H1 (cell line): Measurements from ENCODE around the gene ARRDC1. TPM values are rescaled to one million over a fixed set of nuclear protein-coding genes. Genes with fewer than 3 reads are reported as not detected.

Experiments used
- CTCF ChIA-PET: fragments of 300-600 bp; sonication (Branson Sonifier 250); formaldehyde crosslinking; loops from one replicate; lab custom pipeline; 2021; ENCODE audit not compliant: partially characterized antibody; lab: Charles Lee
- POLR2A ChIA-PET: fragments of 300-600 bp; sonication (Branson Sonifier 250); formaldehyde crosslinking; loops from one replicate; lab custom pipeline; 2021; ENCODE audit warnings: inconsistent platforms; ENCODE audit not compliant: partially characterized antibody; lab: Charles Lee
- DNase-seq, 2 experiments: peaks; one replicate each; pipeline versions ENCODE4 v3.0.0 to v3.0.0-alpha.2; 2010 to 2022; ENCODE audit warnings: low spot score in 2 of 2, low read depth in 1 of 2, mixed read lengths in 1 of 2
- FAIRE-seq: peaks from 2 replicates; lab custom pipeline; 2011; peaks lifted over from hg19 to GRCh38; lab: Jason Lieb, UNC
- H2AFZ ChIP-seq: 2 replicates; pipeline ENCODE4 v1.8.1; 2012; ENCODE audit warnings: low read length, inconsistent platforms
- H2AK5ac ChIP-seq: 2 replicates; pipeline ENCODE4 v1.6.1; 2013; ENCODE audit warnings: low read depth, low read length
- H2BK120ac ChIP-seq: replicated peaks from 2 replicates; pipeline ENCODE3; 2013; ENCODE audit warnings: low read depth, low read length, inconsistent platforms
- H2BK12ac ChIP-seq: 2 replicates; pipeline ENCODE4 v1.6.1; 2013; ENCODE audit warnings: low read depth, low read length
- H2BK15ac ChIP-seq: 2 replicates; pipeline ENCODE4 v1.6.1; 2013; ENCODE audit warnings: low read length
- H2BK20ac ChIP-seq: 2 replicates; pipeline ENCODE4 v1.6.1; 2013; ENCODE audit warnings: low read length
- H2BK5ac ChIP-seq: 2 replicates; pipeline ENCODE4 v1.6.1; 2013; ENCODE audit warnings: low read depth, low read length
- H3K14ac ChIP-seq: 2 replicates; pipeline ENCODE4 v1.6.1; 2013; ENCODE audit warnings: inconsistent platforms; ENCODE audit not compliant: insufficient read length
- H3K18ac ChIP-seq: 2 replicates; pipeline ENCODE4 v1.6.1; 2013; ENCODE audit warnings: low read length; ENCODE audit errors: extremely low read depth
- H3K23ac ChIP-seq: 2 replicates; pipeline ENCODE4 v1.6.1; 2013; ENCODE audit warnings: inconsistent platforms; ENCODE audit not compliant: insufficient read length
- H3K23me2 ChIP-seq: 2 replicates; pipeline ENCODE4 v1.6.1; 2013; ENCODE audit warnings: low read depth, low read length
- H3K27ac ChIP-seq: 2 replicates; pipeline ENCODE4 v1.6.1; 2011; ENCODE audit warnings: low read depth, low read length, inconsistent platforms
- H3K27me3 ChIP-seq, 4 experiments: replicated peaks in 1 of 4; 1 replicate in 1 of 4; 2 replicates in 3 of 4; pipeline versions ENCODE4 v1.6.1 to v1.8.1; 2011 to 2013; ENCODE audit warnings: low read length in 3 of 4, mild to moderate bottlenecking in 3 of 4, inconsistent platforms in 2 of 4, mixed read lengths in 2 of 4, moderate library complexity in 1 of 4; ENCODE audit not compliant: control insufficient read depth in 3 of 4, insufficient read depth in 3 of 4; ENCODE audit errors: extremely low read depth in 1 of 4
- H3K36me3 ChIP-seq, 4 experiments: 2 replicates each; pipeline versions ENCODE4 v1.6.1 to v1.8.1; 2011 to 2013; ENCODE audit warnings: mild to moderate bottlenecking in 4 of 4, low read length in 3 of 4, moderate library complexity in 2 of 4, control low read depth in 1 of 4, inconsistent platforms in 1 of 4; ENCODE audit not compliant: insufficient read depth in 4 of 4, control insufficient read depth in 2 of 4
- H3K4ac ChIP-seq: replicated peaks from 2 replicates; pipeline ENCODE3; 2013; ENCODE audit warnings: low read length, low read depth, mixed read lengths, inconsistent platforms; ENCODE audit not compliant: insufficient read length
- H3K4me1 ChIP-seq, 4 experiments: replicated peaks in 1 of 4; 1 replicate in 1 of 4; 2 replicates in 3 of 4; pipeline versions ENCODE4 v1.6.1 to v1.8.1; 2011 to 2013; ENCODE audit warnings: low read length in 3 of 4, inconsistent platforms in 2 of 4, mixed read lengths in 1 of 4; ENCODE audit not compliant: insufficient read depth in 4 of 4, control insufficient read depth in 3 of 4
- H3K4me2 ChIP-seq, 2 experiments: 2 replicates each; pipeline versions ENCODE4 v1.6.1 to v1.8.1; 2011 to 2013; ENCODE audit warnings: low read depth in 2 of 2, low read length in 2 of 2, control low read depth in 1 of 2, inconsistent platforms in 1 of 2, mild to moderate bottlenecking in 1 of 2; ENCODE audit not compliant: insufficient read depth in 1 of 2
- H3K4me3 ChIP-seq, 4 experiments: fragments of 200-600, 300-600 bp in 1 of 4; sonication (generic), shearing (Covaris generic), sonication (Bioruptor Twin) in 1 of 4; 2 replicates each; pipeline versions ENCODE4 v1.5.1 to v1.8.1; 2011 to 2016; ENCODE audit warnings: low read length in 4 of 4, low read depth in 3 of 4, control low read depth in 2 of 4, inconsistent platforms in 2 of 4, mild to moderate bottlenecking in 2 of 4, mixed read lengths in 1 of 4, moderate library complexity in 1 of 4; ENCODE audit not compliant: insufficient read depth in 2 of 4; ENCODE audit errors: extremely low read depth in 1 of 4
- H3K56ac ChIP-seq: replicated peaks from 2 replicates; pipeline ENCODE3; 2013; ENCODE audit warnings: low read depth, mild to moderate bottlenecking, mixed read lengths, low read length, inconsistent platforms; ENCODE audit not compliant: insufficient read length
- H3K79me1 ChIP-seq: 2 replicates; pipeline ENCODE4 v1.6.1; 2013; ENCODE audit warnings: low read depth, low read length, control low read depth
- H3K79me2 ChIP-seq, 2 experiments: 2 replicates each; pipeline versions ENCODE4 v1.6.1 to v1.8.1; 2012 to 2013; ENCODE audit warnings: low read length in 2 of 2, mild to moderate bottlenecking in 2 of 2, inconsistent platforms in 1 of 2; ENCODE audit not compliant: insufficient read depth in 2 of 2, control insufficient read depth in 1 of 2
- H3K9ac ChIP-seq, 4 experiments: replicated peaks in 1 of 4; 1 replicate in 1 of 4; 2 replicates in 3 of 4; pipeline versions ENCODE4 v1.6.1 to v1.8.1; 2011 to 2013; ENCODE audit warnings: low read depth in 3 of 4, low read length in 3 of 4, control low read depth in 2 of 4, mild to moderate bottlenecking in 2 of 4, moderate library complexity in 2 of 4, inconsistent platforms in 1 of 4; ENCODE audit errors: extremely low read depth in 1 of 4
- H3K9me3 ChIP-seq, 2 experiments: 2 replicates each; pipeline versions ENCODE4 v1.6.1 to v1.8.1; 2012 to 2013; ENCODE audit warnings: mild to moderate bottlenecking in 2 of 2, moderate library complexity in 2 of 2, control low read depth in 1 of 2, inconsistent platforms in 1 of 2, low read depth in 1 of 2, low read length in 1 of 2, mixed read lengths in 1 of 2; ENCODE audit not compliant: insufficient read depth in 2 of 2
- H4K20me1 ChIP-seq, 2 experiments: replicated peaks in 1 of 2; 2 replicates each; pipeline versions ENCODE3 to v1.8.1; 2011 to 2013; ENCODE audit warnings: inconsistent platforms in 2 of 2, low read length in 2 of 2, mild to moderate bottlenecking in 1 of 2; ENCODE audit not compliant: insufficient read depth in 2 of 2, control insufficient read depth in 1 of 2
- H4K5ac ChIP-seq: 2 replicates; pipeline ENCODE4 v1.6.1; 2013; ENCODE audit warnings: low read length, low read depth, mixed read lengths, inconsistent platforms; ENCODE audit not compliant: insufficient read length
- H4K8ac ChIP-seq: 2 replicates; pipeline ENCODE4 v1.8.0; 2013; ENCODE audit warnings: mild to moderate bottlenecking, moderate library complexity, low read length, inconsistent platforms; ENCODE audit not compliant: insufficient read depth; ENCODE audit errors: extremely low read depth
- H4K91ac ChIP-seq: replicated peaks from 2 replicates; pipeline ENCODE3; 2013; ENCODE audit warnings: low read length, mixed read lengths, inconsistent platforms; ENCODE audit not compliant: insufficient read length
- RFX5 ChIP-seq: IDR thresholded peaks from 2 replicates; pipeline ENCODE4 v1.6.1; 2011; ENCODE audit warnings: low read depth, low read length, improper control_type of control experiment, borderline replicate concordance
- WGBS, 2 experiments: shearing (Covaris generic) in 1 of 2; methylation state at CpG; one replicate each; pipeline versions ENCODE4 v1.1.6 to v1.1.7; 2013 to 2015; ENCODE audit warnings: low lambda C conversion rate in 2 of 2, mixed read lengths in 2 of 2, inconsistent platforms in 1 of 2, low coverage in 1 of 2, missing lambda C conversion rate in 1 of 2; ENCODE audit not compliant: insufficient replicate concordance in 2 of 2, insufficient coverage in 1 of 2, insufficient read length in 1 of 2; ENCODE audit errors: extremely low coverage in 1 of 2, missing lambda C conversion rate in 1 of 2; 5-methylcytosine and 5-hydroxymethylcytosine counted together
- polyA plus RNA-seq, 7 experiments: library from polyadenylated mRNA; depleted of rRNA in 3 of 7; stranded (reverse) in 5 of 7; unstranded in 2 of 7; fragments of >200 nt in 5 of 7; fragments of 200-250 nt in 2 of 7; gene quantifications; 1 replicate in 5 of 7; 2 replicates in 1 of 7; 4 replicates in 1 of 7; pipeline versions ENCODE4 v1.2.1 to v1.2.3, GENCODE V29; 2011 to 2013; ENCODE audit warnings: missing spikeins in 2 of 7, mixed read lengths in 2 of 7
- total RNA-seq: library from RNA; stranded (reverse); fragmentation: NEBNext Ultra II Directional; extraction: Animal tissue kit (Norgen Biotek cat#: 25700); gene quantifications from 2 replicates; pipeline ENCODE4 v1.2.1, GENCODE V29; 2021

The ARRDC1 gene
- total and polyA plus RNA-seq, 2 of the 8 experiments (the other 6 are each of a cell fraction or from before 2014, with no cell fraction given), result 22.0 to 58.4 TPM

GRCh38 chr9:137630679-137631078 lies 25.2 kb downstream of the ARRDC1 start:
- H3K4me1 ChIP-seq, result peaks cover 0 to 7% (median 7%) of the 10 kb centered on the region in 4 experiments; a peak in 6 of 7 replicates
- no peak overlapping the region for H4K8ac ChIP-seq
- H2BK12ac ChIP-seq, result no peak overlapping the region
- H3K9ac ChIP-seq, result peak overlapping the region in 1 of 4 experiments; percentile 18; a peak in 2 of 7 replicates
- peaks cover 58 to 99% of the 10 kb centered on the region in 2 experiments for H3K79me2 ChIP-seq
- no peak for TF ChIP-seq RFX5
- DNase-seq (no peak), FAIRE-seq (no peak)
- no peak overlapping the region for H2AK5ac ChIP-seq
- H2BK20ac ChIP-seq, result no peak overlapping the region
- ChIA-PET CTCF (interaction anchor here (0.8 to 1.9 kb wide), 4 partner anchors 9 to 35 kb away, joined by 5 read pairs; no protein-coding TSS in a partner anchor), POLR2A (interaction anchor here (1.2 to 1.9 kb wide), 3 partner anchors 10 to 49 kb away, joined by 3 to 9 read pairs (median 6); partner anchors contain the start of gene EHMT1)
- H3K23ac ChIP-seq, result no peak overlapping the region
- H3K36me3 ChIP-seq, result no peaks in the 10 kb centered on the region; a peak in 1 of 8 replicates
- no peak overlapping the region for H4K5ac ChIP-seq
- H3K4ac ChIP-seq, result no peak overlapping the region
- no peaks in the 10 kb centered on the region for H3K23me2 ChIP-seq
- H2BK15ac ChIP-seq, result no peak overlapping the region
- no peak overlapping the region for H3K56ac ChIP-seq
- H2BK5ac ChIP-seq, result no peak overlapping the region
- H3K18ac ChIP-seq, result no peak overlapping the region
- H4K91ac ChIP-seq, result no peak overlapping the region
- H3K27ac ChIP-seq, result no peak overlapping the region
- no peak overlapping the region for H3K4me3 ChIP-seq
- H2AFZ ChIP-seq, result no peak overlapping the region
- peaks cover 25% of the 10 kb centered on the region for H3K79me1 ChIP-seq
- H3K14ac ChIP-seq, result no peak overlapping the region
- H3K27me3 ChIP-seq, result no peaks in the 10 kb centered on the region
- H2BK120ac ChIP-seq, result no peak overlapping the region
- WGBS, 2 experiments, result 90% methylated on average over 4 of the region's 4 CpGs; no CpG with 5 or more reads in 1 of the 2 experiments
- H3K4me2 ChIP-seq, result no peak overlapping the region
- no peaks in the 10 kb centered on the region for H3K9me3 ChIP-seq
- H4K20me1 ChIP-seq, result peaks cover 23 to 25% of the 10 kb centered on the region in 2 experiments
